Smooth muscle cell (in vitro differentiated cells): ENCODE measurements around the gene CELSR1. TPM values are rescaled to one million over a fixed set of nuclear protein-coding genes. Genes with fewer than 3 reads are reported as not detected.

Source experiments
- DNase-seq: peaks from one replicate; lab custom pipeline; 2025; ENCODE audit not compliant: unreplicated experiment; lab: John Stamatoyannopoulos, UW
- H2AFZ ChIP-seq: fragments of 200-600 bp; sonication (generic); 2 replicates; pipeline ENCODE4 v1.6.0; 2016; ENCODE audit warnings: antibody characterized with exemption, low read depth, mild to moderate bottlenecking
- H3F3A ChIP-seq: fragments of 200-600 bp; sonication (generic); 2 replicates; pipeline ENCODE4 v1.6.0; 2017; ENCODE audit warnings: antibody characterized with exemption, low read depth
- H3K27ac ChIP-seq: fragments of 200-600 bp; sonication (generic); 2 replicates; pipeline ENCODE4 v1.5.1; 2016; ENCODE audit warnings: low read depth, mild to moderate bottlenecking
- H3K27me3 ChIP-seq: fragments of 200-600 bp; sonication (generic); 2 replicates; pipeline ENCODE4 v1.6.1; 2016; ENCODE audit warnings: low read depth, mild to moderate bottlenecking
- H3K36me3 ChIP-seq: fragments of 200-600 bp; sonication (generic); 2 replicates; pipeline ENCODE4 v1.5.1; 2016; ENCODE audit warnings: low read depth
- H3K4me1 ChIP-seq: fragments of 200-600 bp; sonication (generic); 2 replicates; pipeline ENCODE4 v1.5.1; 2016; ENCODE audit warnings: low read depth
- H3K4me2 ChIP-seq: fragments of 200-600 bp; sonication (generic); 2 replicates; pipeline ENCODE4 v1.6.0; 2016; ENCODE audit warnings: mild to moderate bottlenecking
- H3K4me3 ChIP-seq: fragments of 200-600 bp; sonication (generic); 2 replicates; pipeline ENCODE4 v1.5.1; 2016; ENCODE audit warnings: mild to moderate bottlenecking
- H3K79me2 ChIP-seq: fragments of 200-600 bp; sonication (generic); 2 replicates; pipeline ENCODE4 v1.6.0; 2016; ENCODE audit warnings: low read depth, mild to moderate bottlenecking
- H3K9ac ChIP-seq: fragments of 200-600 bp; sonication (generic); 2 replicates; pipeline ENCODE4 v1.6.0; 2016; ENCODE audit warnings: low read depth
- H3K9me3 ChIP-seq: fragments of 200-600 bp; sonication (generic); replicated peaks from 2 replicates; pipeline ENCODE4 v1.5.1; 2016; ENCODE audit warnings: low read depth
- H4K20me1 ChIP-seq: fragments of 200-600 bp; sonication (generic); 2 replicates; pipeline ENCODE4 v1.6.0; 2016; ENCODE audit warnings: low read depth
- CTCF ChIP-seq: fragments of 200-600 bp; sonication (generic); IDR thresholded peaks from 2 replicates; pipeline ENCODE4 v1.5.1; 2017; ENCODE audit warnings: borderline replicate concordance, mild to moderate bottlenecking, antibody characterized with exemption; ENCODE audit not compliant: insufficient read depth, poor library complexity, severe bottlenecking
- WGBS: methylation state at CpG from one replicate; pipeline ENCODE4 v1.1.7; 2016; ENCODE audit warnings: low lambda C conversion rate; 5-methylcytosine and 5-hydroxymethylcytosine counted together
- polyA plus RNA-seq: library from polyadenylated mRNA; unstranded; fragments of >200 nt; fragmentation: Nextera tagmentation; extraction: Ambion mirVana; gene quantifications from 2 replicates; pipeline ENCODE4 v1.2.1, GENCODE V29; 2016
- total RNA-seq: library from RNA; depleted of rRNA; stranded (reverse); fragments of >200 nt; gene quantifications from 2 replicates; pipeline ENCODE4 v1.2.3, GENCODE V29; 2014

The CELSR1 gene
- total and polyA plus RNA-seq, 2 experiments from 2014 or later, result 3.6 to 15.2 TPM

GRCh38 chr22:46360891-46361290, 176.5 kb downstream of the CELSR1 start:
- Histone ChIP-seq H3K36me3 (no peaks in the 10 kb centered on the region), H3K27me3 (no peaks in the 10 kb centered on the region), H3K9me3 (no peaks in the 10 kb centered on the region), H3K27ac (no peak overlapping the region), H3K79me2 (no peaks in the 10 kb centered on the region), H3K4me2 (no peak overlapping the region), H4K20me1 (peaks cover 2% of the 10 kb centered on the region), H3K4me1 (no peaks in the 10 kb centered on the region), H2AFZ (no peak overlapping the region), H3K9ac (no peak overlapping the region), H3K4me3 (no peak overlapping the region), H3F3A (no peaks in the 10 kb centered on the region)
- TF ChIP-seq CTCF, result no peak
- DNase-seq, result no peak
- WGBS, result 90% methylated on average over 10 of the region's 10 CpGs

DNA sequence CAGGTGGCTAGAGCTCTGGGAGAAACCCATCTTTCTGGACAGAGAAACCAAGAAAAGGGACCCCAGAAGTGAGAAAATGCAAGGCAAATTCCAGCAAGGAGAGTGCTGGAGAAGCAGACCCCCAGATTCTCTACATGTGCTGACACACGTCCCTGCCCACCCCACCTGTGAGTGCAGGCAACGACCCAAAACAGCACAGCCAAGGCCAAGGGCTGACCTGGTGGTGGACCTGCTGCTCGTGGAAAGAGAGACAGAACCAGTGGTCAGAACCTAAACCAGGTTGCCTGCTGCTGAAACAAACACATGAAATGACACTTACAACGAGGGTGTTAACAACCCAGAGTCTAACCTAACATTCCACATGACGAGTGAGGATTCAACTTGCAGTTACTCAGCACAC, 177.3 kb downstream of the CELSR1 start:
- Histone ChIP-seq H3K4me1 (no peaks in the 10 kb centered on the region), H3K4me3 (no peak overlapping the region), H3K27me3 (no peaks in the 10 kb centered on the region), H3K36me3 (no peaks in the 10 kb centered on the region), H4K20me1 (peaks cover 10% of the 10 kb centered on the region), H3F3A (no peaks in the 10 kb centered on the region), H3K9me3 (no peaks in the 10 kb centered on the region), H3K4me2 (no peak overlapping the region), H3K27ac (no peak overlapping the region), H3K79me2 (no peaks in the 10 kb centered on the region), H2AFZ (no peak overlapping the region), H3K9ac (no peak overlapping the region)
- DNase-seq, result no peak
- 89% methylated on average over 5 of the region's 5 CpGs for WGBS
- no peak for TF ChIP-seq CTCF

- no peaks in the 10 kb centered on the region for H3K36me3 ChIP-seq
- H3F3A ChIP-seq, result no peaks in the 10 kb centered on the region
- no peak for TF ChIP-seq CTCF
- DNase-seq, result no peak
- H3K9ac ChIP-seq, result no peak overlapping the region
- 94% methylated on average over 14 of the region's 14 CpGs for WGBS
- no peak overlapping the region for H3K27ac ChIP-seq
- no peak overlapping the region for H3K4me3 ChIP-seq
- H3K4me1 ChIP-seq, result no peaks in the 10 kb centered on the region
- H2AFZ ChIP-seq, result no peak overlapping the region
- no peak overlapping the region for H3K4me2 ChIP-seq
- no peaks in the 10 kb centered on the region for H3K9me3 ChIP-seq
- no peaks in the 10 kb centered on the region for H3K79me2 ChIP-seq
- no peaks in the 10 kb centered on the region for H3K27me3 ChIP-seq
- H4K20me1 ChIP-seq, result peaks cover 17% of the 10 kb centered on the region
Measured at GRCh38 chr22:46359362-46359761, 178.1 kb downstream of the CELSR1 start.

- Histone ChIP-seq H3F3A (no peaks in the 10 kb centered on the region), H3K36me3 (no peaks in the 10 kb centered on the region), H2AFZ (no peak overlapping the region), H3K9ac (no peak overlapping the region), H3K27me3 (no peaks in the 10 kb centered on the region), H3K27ac (no peak overlapping the region), H3K4me3 (no peak overlapping the region), H3K9me3 (no peaks in the 10 kb centered on the region), H4K20me1 (peaks cover 23% of the 10 kb centered on the region), H3K79me2 (no peaks in the 10 kb centered on the region), H3K4me2 (no peak overlapping the region), H3K4me1 (no peaks in the 10 kb centered on the region)
- WGBS, result 97% methylated on average over 6 of the region's 6 CpGs
- DNase-seq, result no peak
- TF ChIP-seq CTCF, result no peak
Measured at GRCh38 chr22:46358766-46359165, 178.7 kb downstream of the CELSR1 start.
